HEK293T (cell line): ENCODE measurements around the gene ADISSP.

Source experiments
- CTCF ChIA-PET: fragments of 350-600 bp; formaldehyde crosslinking; extraction: SDS; loops from one replicate; lab custom pipeline; 2021; ENCODE audit warnings: antibody characterized with exemption, inconsistent platforms; lab: Yijun Ruan, JAX
- POLR2A ChIA-PET: fragments of 350-600 bp; formaldehyde crosslinking; extraction: SDS; loops from one replicate; lab custom pipeline; 2020; ENCODE audit warnings: antibody characterized with exemption, inconsistent platforms; lab: Yijun Ruan, JAX
- DNase-seq: peaks from one replicate; pipeline ENCODE4 v3.0.0; 2012; ENCODE audit warnings: mixed read lengths; ENCODE audit errors: extremely low spot score
- ARNT ChIP-seq: fragments of 450-650 bp; IDR thresholded peaks from 2 replicates; pipeline ENCODE4 v1.6.1; 2017; ENCODE audit warnings: mild to moderate bottlenecking
- BHLHE40 ChIP-seq: fragments of 450-650 bp; IDR thresholded peaks from 2 replicates; pipeline ENCODE4 v1.6.1; 2016; ENCODE audit warnings: mild to moderate bottlenecking, moderate library complexity, borderline replicate concordance
- CTBP1 ChIP-seq: fragments of 450-650 bp; IDR thresholded peaks from 2 replicates; pipeline ENCODE4 v1.6.1; 2016; ENCODE audit warnings: borderline replicate concordance
- ELF4 ChIP-seq: fragments of 450-650 bp; IDR thresholded peaks from 2 replicates; pipeline ENCODE4 v1.6.1; 2017; ENCODE audit warnings: antibody characterized with exemption
- FOXA1 ChIP-seq: fragments of 450-650 bp; IDR thresholded peaks from 2 replicates; pipeline ENCODE4 v1.6.1; 2016; ENCODE audit warnings: mild to moderate bottlenecking
- FOXK2 ChIP-seq: fragments of 450-650 bp; IDR thresholded peaks from 2 replicates; pipeline ENCODE4 v1.6.1; 2016; ENCODE audit warnings: mild to moderate bottlenecking
- FOXM1 ChIP-seq: fragments of 450-650 bp; IDR thresholded peaks from 2 replicates; pipeline ENCODE4 v1.6.1; 2017; ENCODE audit warnings: mild to moderate bottlenecking, borderline replicate concordance
- HDGF ChIP-seq: fragments of 450-650 bp; IDR thresholded peaks from 2 replicates; pipeline ENCODE4 v1.6.1; 2017; ENCODE audit warnings: antibody characterized with exemption, borderline replicate concordance
- L3MBTL2 ChIP-seq: fragments of 450-650 bp; conservative IDR thresholded peaks from 2 replicates; pipeline ENCODE4 v1.6.1; 2016; ENCODE audit warnings: mild to moderate bottlenecking
- LEF1 ChIP-seq: fragments of 450-650 bp; IDR thresholded peaks from 2 replicates; pipeline ENCODE4 v1.6.1; 2017; ENCODE audit warnings: mild to moderate bottlenecking, borderline replicate concordance
- NFRKB ChIP-seq: fragments of 450-650 bp; IDR thresholded peaks from 2 replicates; pipeline ENCODE4 v1.6.1; 2016; ENCODE audit warnings: mild to moderate bottlenecking, moderate library complexity
- SP1 ChIP-seq: fragments of 450-650 bp; IDR thresholded peaks from 2 replicates; pipeline ENCODE4 v1.6.1; 2017
- SUZ12 ChIP-seq: fragments of 450-650 bp; IDR thresholded peaks from 2 replicates; pipeline ENCODE4 v1.6.1; 2016; ENCODE audit warnings: mild to moderate bottlenecking
- TARDBP ChIP-seq: fragments of 450-650 bp; IDR thresholded peaks from 2 replicates; pipeline ENCODE4 v1.6.1; 2016
- ZNF384 ChIP-seq: fragments of 450-650 bp; IDR thresholded peaks from 2 replicates; pipeline ENCODE4 v1.6.1; 2016
- TF ChIP-seq, protein P1 (sequence below): fragments of 450-650 bp; IDR thresholded peaks from 2 replicates; pipeline ENCODE4 v1.6.1; 2016

ADISSP gene

DNA sequence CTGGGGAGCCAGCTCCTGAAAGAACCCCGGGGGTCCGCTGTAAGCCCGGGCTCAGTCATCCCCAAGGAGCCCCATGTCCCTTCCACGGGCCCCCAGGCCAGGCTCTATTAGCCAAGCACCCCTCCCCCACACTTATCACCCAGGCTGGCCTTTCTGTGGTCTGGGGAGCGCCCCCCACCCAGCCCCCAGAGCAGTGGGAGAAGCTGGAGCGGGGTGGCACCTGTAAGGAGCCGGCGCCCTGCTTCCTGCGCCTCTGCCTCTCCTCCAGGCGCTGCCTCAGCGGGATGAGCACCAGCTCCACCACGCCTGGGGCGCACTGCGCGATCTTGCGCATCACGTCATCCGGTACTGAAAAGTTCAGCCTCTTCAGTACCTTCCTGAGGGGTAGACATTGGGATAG, 11.4 kb upstream of the ADISSP start:
- ChIA-PET CTCF (interaction anchor here (0.8 to 2.8 kb wide), 2 partner anchors 11 to 40 kb away, joined by 3 to 11 read pairs; partner anchors contain the start of gene ADISSP), POLR2A (interaction anchor here (1.8 to 2.7 kb wide), 2 partner anchors 11 to 41 kb away, joined by 4 to 8 read pairs; partner anchors contain the start of genes ADISSP and AP5S1)
- no peak for DNase-seq
- TF ChIP-seq FOXM1 = no peak
- TF ChIP-seq FOXA1 = no peak
- TF ChIP-seq CTBP1 = no peak
- no peak for TF ChIP-seq LEF1

DNA sequence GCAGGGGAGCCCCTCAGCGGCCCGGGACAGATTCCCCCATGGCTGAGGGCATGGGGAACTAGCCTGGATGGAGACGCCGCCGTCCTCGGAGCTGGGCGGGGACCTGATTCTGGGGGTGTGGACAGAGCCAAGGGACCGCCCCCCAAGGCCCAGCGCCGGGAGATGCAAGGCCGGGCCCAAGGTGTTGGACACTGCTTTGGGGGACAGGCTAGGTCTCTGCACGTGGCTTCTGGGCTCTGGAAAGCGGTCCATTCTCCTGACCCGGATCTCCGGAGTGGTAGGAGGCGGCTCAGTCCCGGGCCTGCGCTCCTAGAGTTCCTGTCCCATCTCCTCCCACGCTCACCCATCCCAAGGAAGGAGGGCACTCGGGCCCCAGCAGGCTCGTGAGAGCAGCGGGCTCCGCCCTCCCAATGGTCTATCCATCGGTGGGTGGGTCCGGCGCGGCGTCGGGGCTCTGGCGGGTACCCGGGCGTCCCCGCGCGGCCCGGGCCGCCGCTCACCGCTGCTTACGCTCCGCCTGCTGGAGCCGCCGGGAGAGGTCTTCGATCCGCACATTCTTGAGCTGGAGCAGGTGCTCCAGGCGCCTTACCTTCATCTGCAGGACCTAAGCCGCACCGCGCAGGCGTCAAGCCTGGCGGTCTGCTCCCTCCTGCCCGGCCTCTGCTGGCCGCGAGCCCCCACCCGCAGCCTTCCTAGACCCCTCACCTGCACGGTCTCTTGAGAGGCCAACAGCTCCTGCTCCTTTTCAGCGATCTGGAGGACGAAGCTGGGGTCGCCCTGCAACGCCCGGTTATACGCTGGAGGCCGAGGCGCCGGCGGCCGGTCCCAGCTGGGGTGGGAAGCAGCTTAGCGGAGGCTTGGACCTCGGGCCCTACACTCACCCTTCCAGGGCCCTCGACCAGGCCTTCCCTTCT, 10.4 kb upstream of the ADISSP start:
- ChIA-PET CTCF (interaction anchor here (0.6 to 2.8 kb wide), 3 partner anchors 10 to 336 kb away, joined by 3 to 11 read pairs (median 3); partner anchors contain the start of gene ADISSP), POLR2A (interaction anchor here (1.8 to 2.7 kb wide), 2 partner anchors 10 to 42 kb away, joined by 4 to 8 read pairs; partner anchors contain the start of genes ADISSP and AP5S1)
- TF ChIP-seq LEF1 = no peak
- no peak for TF ChIP-seq FOXK2
- TF ChIP-seq FOXM1 = no peak
- no peak for TF ChIP-seq SP1
- TF ChIP-seq HDGF = no peak
- DNase-seq = no peak

DNA sequence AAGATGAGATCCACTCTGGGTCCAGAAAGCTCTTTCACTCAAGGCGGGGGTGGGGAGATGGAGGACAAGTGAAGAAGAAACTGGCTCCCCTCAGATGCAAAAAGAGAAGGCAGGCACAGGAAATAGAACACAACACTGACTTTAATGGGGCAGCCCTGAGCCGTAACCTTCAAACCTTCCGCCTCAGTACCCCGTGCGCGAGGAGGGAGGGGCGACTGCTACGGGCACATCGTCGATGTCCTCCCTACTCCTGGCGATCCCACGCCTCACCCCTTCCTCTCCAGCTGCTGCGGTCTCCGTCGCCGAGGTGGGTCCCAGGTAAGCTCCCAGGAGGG, 9.8 kb upstream of the ADISSP start:
- CTCF ChIA-PET = interaction anchor here (2.8 kb wide), 1 partner anchor 9 kb away, joined by 11 read pairs; the partner anchor contains the start of gene ADISSP
- POLR2A ChIA-PET = interaction anchor here (1.8 kb wide), 1 partner anchor 43 kb away, joined by 4 read pairs; the partner anchor contains the start of gene AP5S1
- no peak for DNase-seq
- TF ChIP-seq L3MBTL2 (no peak), CTBP1 (no peak), FOXM1 (no peak), FOXK2 (no peak), SP1 (no peak), NFRKB (no peak), ARNT (no peak), FOXA1 (no peak)
- TF ChIP-seq, protein P1, sequence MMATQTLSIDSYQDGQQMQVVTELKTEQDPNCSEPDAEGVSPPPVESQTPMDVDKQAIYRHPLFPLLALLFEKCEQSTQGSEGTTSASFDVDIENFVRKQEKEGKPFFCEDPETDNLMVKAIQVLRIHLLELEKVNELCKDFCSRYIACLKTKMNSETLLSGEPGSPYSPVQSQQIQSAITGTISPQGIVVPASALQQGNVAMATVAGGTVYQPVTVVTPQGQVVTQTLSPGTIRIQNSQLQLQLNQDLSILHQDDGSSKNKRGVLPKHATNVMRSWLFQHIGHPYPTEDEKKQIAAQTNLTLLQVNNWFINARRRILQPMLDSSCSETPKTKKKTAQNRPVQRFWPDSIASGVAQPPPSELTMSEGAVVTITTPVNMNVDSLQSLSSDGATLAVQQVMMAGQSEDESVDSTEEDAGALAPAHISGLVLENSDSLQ = no peak

DNA sequence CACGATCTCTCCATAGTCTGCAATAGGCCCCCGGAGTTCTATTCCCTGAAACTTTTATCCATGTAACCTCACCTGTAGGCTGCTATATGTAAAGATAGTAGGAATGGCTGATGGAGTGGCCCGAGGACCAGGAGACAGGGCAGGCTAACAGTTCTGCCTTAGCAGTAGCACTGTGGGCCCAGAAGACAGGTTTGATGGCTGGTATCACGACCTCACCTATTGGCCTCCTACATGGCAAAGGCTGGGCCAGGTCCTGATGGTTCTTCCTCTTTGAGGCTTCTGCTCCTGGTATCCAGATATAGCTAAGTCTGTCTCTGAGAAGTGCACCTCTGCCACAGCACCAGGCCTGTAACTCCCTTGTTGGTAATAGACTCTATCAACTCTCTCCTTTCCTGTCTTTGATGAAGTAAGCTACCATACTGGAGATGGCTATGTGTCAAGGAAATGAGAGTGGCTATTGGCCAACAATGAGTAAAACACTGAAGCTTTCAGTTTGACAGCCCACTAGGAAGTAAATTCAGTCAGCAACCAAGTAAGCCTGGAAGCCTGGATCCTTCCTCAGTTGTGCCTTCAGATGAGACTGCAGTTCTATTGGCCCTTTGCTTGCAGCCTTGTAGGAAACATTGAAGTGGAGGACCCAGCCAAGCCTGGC, 8.0 kb upstream of the ADISSP start:
- ChIA-PET POLR2A (interaction anchor here (0.6 kb wide), 1 partner anchor 8 kb away, joined by 3 read pairs; the partner anchor contains the start of gene ADISSP), CTCF (no interaction called here)
- DNase-seq = no peak
- TF ChIP-seq FOXM1 = no peak
- TF ChIP-seq L3MBTL2 = no peak
- TF ChIP-seq, protein P1 = no peak
- TF ChIP-seq SUZ12 = no peak
- no peak for TF ChIP-seq ARNT
- TF ChIP-seq LEF1 = no peak
- TF ChIP-seq NFRKB = no peak
- no peak for TF ChIP-seq CTBP1
- TF ChIP-seq TARDBP = no peak
- no peak for TF ChIP-seq FOXA1
- TF ChIP-seq BHLHE40 = no peak
- no peak for TF ChIP-seq ZNF384
- TF ChIP-seq ELF4 = no peak
- TF ChIP-seq HDGF = no peak
- no peak for TF ChIP-seq SP1
- TF ChIP-seq FOXK2 = no peak

DNA sequence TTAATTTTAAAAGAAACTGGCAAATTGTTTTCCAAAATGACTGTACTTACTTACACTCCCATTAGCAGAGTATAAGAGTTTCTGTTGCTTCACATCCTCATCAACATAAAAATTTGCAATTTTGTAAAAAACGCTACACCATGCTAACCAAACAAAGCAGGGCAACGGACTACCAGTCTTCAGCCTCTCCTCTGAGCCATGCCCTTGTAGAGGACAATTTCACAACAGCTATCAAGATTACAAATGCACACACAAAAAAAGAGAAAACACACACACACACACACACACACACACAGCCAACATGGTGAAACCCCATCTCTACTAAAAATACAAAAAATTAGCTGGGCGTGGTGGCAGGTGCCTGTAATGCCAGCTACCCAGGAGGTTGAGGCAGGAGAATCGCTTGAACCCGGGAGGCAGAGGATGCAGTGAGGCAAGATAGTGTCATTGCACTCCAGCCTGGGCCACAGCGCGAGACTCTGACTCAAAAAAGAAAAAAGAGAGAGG, 4.1 kb upstream of the ADISSP start:
- DNase-seq = no peak
- CTCF ChIA-PET = interaction anchor here (0.6 kb wide), 1 partner anchor 29 kb away, joined by 3 read pairs; no protein-coding TSS in a partner anchor
- POLR2A ChIA-PET = no interaction called here
- no peak for TF ChIP-seq L3MBTL2
- TF ChIP-seq CTBP1 = no peak
- TF ChIP-seq SUZ12 = no peak
- TF ChIP-seq HDGF = no peak
- TF ChIP-seq LEF1 = no peak
- no peak for TF ChIP-seq ARNT
- no peak for TF ChIP-seq ZNF384
- no peak for TF ChIP-seq ELF4
- TF ChIP-seq SP1 = no peak
- no peak for TF ChIP-seq TARDBP
- TF ChIP-seq BHLHE40 = no peak
- no peak for TF ChIP-seq NFRKB
- TF ChIP-seq FOXM1 = no peak
- TF ChIP-seq FOXA1 = no peak
- TF ChIP-seq FOXK2 = no peak
- TF ChIP-seq, protein P1 = no peak
